LHCN-M2 (cell line): ENCODE results near the gene TECTA. TPM values are rescaled to one million over a fixed set of nuclear protein-coding genes. Genes with fewer than 3 reads are reported as not detected.
"Not testable (repeated sequence)": the region's sequence is repeated elsewhere in the genome, so short reads cannot be mapped to it uniquely, and the experiment has no call there.

Experiments
- DNase-seq: peaks from one replicate; pipeline ENCODE4 v3.0.0-alpha.2; 2012; ENCODE audit warnings: low read depth
- total RNA-seq: library from RNA; depleted of rRNA; stranded (reverse); fragments of >200 nt; gene quantifications from 2 replicates; pipeline ENCODE4 v1.2.3, GENCODE V29; 2014

TECTA gene
- total RNA-seq, 1 experiment from 2014 or later = 0.40 TPM

GRCh38 chr11:121090145-121090721 is 10.8 kb upstream of the TECTA start:
- no peak for DNase-seq

DNA sequence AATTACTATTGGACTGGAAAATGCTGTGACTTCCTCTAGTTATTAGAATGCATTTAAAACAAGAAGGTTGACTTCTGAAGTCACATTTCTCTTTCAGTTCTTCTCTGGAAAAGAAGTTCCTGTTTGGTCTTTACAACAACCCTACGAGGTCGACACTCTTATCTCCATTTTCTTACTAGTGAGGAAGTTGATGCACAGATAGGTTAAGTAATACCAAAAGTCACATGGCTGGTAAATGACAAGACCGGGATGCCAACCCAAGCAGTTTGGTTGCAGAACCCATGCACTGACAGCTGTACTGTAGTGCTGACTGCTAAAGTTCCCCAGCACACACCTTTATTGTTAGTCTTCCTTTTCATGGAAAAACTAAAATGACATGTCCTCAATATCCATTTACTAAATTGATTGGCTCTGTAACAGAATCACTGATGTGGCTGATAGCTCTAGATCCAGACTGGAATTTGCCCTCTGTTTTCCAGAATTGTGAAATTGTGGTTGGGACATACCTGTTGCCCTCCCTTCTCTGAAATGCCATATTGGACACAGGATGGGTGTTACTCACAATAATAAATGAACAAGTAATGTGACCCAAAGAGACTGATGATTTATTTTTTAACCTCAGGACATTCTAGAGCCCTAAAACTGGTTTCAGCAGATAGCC is 9.4 kb upstream of the TECTA start:
- DNase-seq = no peak

DNA sequence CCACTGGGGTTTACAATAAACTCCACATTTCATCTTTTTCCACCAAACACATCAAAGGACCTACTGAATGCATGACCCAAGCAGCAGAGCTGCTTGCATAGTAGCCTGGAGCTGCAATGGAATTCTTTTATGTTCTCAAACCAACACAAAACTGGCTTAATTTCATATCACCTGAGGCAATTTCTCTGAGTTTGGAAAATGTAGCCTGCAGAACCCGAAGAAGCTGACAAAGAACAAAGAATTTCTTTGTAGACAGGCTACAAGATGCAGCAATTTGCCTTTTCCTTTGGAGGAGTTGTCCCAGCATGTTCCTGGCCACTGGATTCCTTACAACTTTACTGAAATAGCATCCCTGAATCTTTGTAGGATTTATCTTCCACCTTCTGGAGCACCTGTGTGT is 5.5 kb upstream of the TECTA start:
- DNase-seq = no peak

GRCh38 chr11:121099364-121099763 is 1.7 kb upstream of the TECTA start:
- DNase-seq = no peak

GRCh38 chr11:121099885-121100284 is 1.2 kb upstream of the TECTA start:
- DNase-seq = peak; percentile 31

DNA sequence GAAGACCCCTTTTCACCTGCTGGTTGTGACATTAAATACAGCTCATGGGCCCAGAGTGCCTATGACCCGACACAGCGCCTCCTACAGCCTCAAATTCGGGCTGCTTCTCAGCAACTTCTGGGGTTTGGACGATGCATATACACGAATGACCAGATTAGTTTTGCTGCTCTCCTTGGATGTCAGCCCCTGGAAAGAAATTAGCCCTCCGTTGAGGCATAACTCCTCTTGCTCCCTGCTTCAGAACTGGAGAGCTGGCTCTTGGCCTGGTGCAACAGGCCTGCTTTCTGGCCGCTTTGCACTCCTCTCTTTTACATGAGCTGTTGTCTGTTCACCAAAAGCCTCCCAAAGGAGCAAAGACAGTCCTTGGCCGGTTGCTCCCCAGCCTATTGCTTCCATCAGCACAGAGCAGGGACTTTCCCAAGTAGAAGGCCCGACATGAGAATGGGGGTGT is 3.3 kb downstream of the TECTA start:
- no peak for DNase-seq

DNA sequence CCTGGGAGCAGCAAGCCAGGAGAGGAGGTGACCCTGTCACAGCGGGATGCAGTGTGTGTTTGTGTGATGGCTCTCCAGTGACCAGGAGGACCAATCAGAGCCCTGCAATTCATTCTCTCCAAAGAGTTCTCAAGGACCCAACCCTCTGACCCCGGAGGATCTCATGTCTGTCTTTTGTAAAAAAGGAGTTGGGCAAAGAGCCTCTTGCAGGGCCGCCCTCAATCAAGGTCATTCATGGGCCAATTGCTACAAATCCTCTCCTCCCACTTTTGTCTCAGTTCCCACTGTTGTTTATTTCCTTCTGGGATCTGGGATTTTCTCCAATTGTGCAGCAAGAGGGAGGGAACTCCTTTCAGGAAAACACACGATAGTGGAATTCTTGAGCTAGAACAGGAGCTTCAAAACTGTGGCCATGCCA is 4.0 kb downstream of the TECTA start:
- no peak for DNase-seq

DNA sequence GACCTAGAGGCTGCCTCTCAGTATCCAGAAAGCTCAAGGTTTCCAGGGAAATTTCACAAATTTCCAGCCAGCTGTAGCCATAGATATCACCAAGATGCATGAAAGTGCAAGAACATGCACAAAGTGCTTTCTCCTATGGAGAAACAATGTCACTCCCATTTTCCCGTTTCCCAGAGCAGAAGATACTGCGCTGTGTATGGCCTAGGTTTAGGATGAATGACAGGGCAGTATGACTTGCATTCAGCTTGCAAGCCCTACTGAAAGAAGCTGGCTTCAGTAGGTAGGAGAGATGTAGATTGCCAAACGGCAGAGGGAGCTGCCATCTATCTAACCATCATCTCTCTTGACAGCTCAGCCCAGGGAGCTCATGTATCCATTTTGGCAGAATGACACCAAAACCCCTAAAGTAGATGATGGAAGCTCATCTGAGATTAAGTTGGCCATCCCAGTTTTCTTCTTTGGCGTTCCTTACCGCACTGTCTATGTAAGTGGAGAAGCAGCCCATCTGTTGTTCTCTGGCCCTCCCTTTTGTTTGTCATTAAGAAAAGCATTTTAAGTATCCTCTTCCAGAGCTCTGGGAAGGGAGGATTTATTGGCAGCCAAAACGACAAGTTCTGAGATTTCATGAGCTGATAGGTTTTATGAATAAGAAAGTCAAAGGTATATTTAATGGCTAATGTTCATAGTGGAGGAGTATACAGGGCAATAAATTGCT is 4.6 kb downstream of the TECTA start:
- no peak for DNase-seq

DNA sequence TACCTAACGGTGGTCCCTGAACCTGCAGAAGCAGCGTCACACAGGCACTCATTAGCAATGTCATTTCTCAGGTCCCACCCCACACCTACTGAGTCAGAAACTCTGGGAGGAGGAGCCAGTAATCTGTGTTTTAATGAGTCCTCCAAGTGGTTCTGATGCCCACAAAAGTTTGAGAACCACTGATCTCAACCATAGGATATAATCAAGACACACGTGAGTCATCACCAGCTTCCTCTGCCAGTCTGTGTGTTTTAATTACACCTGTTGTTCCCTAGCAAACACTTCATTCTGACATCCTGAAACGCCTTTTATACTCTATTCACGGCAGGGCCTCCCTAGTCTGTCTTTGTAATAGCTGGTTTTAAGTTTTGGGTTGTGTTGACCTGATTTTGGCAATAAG is 5.8 kb downstream of the TECTA start:
- peak; percentile 29 for DNase-seq

DNA sequence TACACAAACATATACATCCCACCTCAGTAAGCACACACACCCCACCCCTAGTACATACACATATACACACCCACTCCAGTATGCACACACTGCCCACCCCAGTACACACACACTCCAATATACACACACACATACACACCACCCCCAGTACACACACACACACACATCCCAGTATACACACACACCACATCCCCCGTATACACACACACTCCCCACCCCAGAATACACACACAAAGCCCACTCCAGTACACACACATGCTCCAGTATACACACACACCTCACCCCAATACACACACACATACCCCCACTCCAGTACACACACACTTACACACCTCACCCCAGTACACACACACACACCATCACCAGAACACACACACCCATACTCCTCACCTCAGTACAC is 7.4 kb downstream of the TECTA start:
- no peak for DNase-seq

DNA sequence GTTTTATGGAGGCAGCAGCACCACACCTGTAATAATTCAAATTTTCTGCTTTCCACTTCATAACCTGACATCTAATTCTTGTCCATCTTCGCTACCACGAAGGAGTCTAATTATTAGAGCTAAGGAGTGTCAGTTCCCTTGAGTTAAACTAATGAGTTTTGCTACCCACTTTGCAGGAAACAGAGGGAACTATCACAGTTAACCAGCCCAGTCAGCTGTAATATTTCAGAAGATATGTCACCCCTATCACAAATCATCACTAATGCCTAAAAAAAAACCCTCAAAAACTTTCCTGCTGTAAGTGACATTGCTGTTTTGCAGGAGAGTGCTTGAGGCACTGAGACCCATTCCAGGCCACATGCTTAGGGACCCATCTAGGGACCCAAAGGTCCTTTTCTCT is 8.4 kb downstream of the TECTA start:
- no peak for DNase-seq

DNA sequence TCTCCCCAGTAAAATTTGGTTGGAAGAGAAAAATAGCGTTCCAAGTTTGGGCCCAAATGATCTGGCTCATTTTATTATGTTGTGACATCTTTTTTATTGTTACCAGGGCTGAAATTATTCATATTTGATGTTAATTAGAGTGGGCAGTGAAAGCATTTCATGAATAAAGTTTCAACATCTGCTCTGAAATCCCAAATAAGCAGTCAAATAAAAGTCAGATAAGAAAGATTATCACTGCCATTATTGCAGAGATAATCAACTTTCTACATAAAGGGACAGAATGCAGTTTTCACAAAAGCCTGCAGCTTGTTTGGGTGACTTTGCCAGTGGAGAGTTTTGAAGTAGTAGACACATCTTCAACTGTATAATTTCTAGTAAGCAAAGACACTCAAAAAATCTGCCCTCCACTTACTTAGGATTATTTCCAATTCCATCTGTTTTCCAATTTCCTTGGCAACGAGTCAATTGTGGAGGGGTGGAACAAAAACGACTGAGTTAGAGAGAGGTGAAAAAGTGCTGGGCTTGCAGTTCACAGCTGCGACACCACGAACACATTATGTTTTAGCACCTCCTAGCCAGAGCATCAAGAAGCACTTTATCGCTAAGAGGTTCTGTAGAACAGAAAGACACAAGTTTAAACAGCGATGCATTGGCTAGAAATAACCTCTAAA is 9.0 kb downstream of the TECTA start:
- no peak for DNase-seq

DNA sequence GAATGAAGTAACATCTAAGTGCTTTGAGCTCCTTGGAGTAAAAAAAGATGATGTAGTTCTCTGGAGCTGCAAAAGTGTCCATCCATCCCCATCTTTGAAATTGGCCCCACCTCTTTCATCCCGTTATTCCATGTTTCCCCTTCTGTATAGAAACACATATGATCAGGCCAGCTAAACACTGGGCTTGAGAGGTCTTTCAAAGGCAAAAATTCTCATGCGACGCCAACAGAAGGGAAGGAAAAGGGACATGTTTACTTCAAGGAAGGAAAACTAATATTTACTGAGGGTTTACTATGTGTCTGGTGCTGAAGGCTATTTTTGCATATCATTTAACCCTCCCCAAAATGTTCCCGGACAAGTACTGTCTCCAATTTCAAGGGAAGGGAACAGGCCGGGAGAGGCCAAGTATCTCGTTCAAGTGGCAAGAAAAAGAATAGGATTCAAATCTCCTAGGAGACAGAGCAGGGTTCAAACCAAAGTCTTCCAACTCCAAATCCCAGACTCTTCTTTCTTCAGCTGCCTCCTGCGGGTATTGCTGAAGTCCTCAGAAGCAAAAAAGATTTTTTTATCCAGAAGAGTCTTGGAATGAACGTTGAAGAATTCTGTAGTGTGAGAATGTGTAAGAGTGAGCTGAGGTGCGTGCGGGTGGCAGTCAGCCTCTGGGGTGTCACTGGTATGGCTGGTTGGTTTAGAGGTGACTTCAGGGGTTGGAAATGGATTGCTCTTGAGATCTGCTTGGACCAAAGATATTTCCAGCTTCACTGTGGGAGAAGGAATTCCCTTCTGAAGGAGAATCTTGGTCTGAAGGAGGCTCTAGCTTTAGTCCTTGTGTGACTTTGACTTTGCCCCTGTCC is 10.1 kb downstream of the TECTA start:
- DNase-seq = no peak

DNA sequence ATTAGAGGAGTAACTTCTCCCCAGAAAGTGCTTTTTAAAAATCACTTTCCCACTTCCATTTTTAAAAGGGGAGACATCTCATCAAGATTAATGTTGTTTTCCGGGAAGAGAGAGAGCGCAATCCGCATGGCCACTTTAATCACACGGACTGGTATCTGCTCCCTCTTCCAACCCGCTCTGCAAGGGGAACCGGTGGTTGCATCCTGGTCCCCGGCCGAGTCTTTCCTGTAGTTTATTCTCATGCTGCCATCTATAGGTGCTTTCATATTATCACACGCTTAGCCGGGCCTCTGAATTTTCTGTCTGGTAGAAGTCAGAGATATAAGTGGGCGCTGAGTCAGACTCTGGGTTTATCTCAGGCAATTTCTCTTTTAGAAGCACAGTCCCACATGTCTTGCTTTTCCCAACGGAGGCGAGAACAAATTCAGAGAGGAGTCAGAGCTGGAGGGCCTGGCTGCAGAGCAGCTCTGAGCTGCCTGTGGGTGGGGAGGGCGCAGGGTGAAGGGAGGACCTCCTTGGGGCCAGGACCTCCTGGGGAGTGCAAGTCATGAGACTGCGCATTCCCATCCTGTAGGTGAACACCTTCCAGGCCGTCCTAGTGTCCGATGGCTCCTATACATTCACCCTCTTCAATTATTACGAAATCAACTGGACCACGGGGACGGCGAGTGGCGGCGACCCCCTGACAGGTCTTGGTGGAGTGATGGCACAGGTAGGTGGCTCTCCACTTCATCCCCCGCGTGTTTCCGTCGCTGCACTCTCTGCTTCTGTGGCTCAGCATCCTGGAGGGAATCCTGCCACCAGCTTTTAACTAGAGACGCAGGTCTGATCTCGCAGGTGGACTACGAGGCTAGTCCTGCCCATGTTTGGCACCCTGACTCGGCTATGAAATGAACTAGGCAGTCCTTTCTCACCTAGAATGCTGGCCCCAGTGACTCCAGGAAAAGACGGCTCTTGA is 11.7 kb downstream of the TECTA start:
- DNase-seq = peak; percentile 80

- no peak for DNase-seq
These were observed 12.6 kb downstream of the TECTA start for GRCh38 chr11:121113611-121114010.

DNA sequence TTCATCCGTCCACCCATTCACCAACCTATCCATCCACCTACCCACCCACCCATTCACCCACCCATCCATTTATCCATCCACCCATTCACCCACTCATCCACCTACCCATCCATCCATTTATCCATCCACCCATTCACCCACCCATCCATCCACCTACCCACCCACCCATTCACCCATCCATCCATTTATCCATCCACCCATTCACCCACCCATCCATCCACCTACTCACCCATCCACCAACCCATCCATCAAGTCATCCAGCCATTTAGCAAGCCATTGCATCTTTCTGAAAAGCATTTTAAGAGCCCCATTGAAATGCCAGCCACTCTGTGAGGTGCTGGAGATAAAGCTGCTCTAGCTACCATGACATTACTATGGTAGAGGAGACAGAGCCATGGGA is 14.0 kb downstream of the TECTA start:
- not testable (repeated sequence) for DNase-seq

DNA sequence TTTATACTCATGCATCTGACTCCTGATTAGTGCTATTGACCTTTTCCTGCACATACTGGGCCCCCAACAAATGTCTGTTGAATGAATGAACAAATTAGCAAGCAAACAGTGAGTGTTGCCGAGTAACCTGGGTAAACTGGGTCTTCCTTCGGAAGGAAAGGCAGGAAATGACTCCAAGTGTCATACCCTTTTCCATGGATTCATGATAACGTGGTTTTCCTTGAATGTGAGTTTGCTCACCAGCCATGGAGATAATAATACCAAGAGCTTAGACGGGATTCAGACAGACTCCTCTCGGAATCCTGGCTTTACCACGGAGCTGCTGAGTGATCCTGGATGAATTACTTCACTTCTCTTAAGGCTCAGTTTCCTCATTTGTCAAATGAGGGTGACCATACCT is 16.7 kb downstream of the TECTA start:
- DNase-seq = no peak

DNA sequence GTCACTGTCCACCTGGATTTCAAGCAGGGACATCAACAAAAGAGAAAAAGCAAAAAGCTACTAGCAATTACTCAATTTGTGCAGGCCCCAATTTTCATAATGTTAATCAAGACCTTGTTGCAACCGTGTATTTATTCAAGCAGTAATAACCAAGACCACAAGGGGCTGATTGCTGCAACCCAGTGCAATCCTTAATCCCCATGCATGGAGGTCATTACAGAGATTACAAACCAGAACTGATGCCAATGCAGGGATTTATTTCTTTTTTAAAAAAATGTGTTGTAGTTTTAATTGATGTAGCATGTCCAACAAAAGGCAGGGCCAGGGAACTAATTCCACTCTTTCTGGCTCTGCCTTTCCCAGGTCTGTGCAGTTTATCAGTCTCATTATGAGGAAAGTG is 18.4 kb downstream of the TECTA start:
- no peak for DNase-seq

- DNase-seq = no peak
These were observed 21.3 kb downstream of the TECTA start for GRCh38 chr11:121122328-121122727.

DNA sequence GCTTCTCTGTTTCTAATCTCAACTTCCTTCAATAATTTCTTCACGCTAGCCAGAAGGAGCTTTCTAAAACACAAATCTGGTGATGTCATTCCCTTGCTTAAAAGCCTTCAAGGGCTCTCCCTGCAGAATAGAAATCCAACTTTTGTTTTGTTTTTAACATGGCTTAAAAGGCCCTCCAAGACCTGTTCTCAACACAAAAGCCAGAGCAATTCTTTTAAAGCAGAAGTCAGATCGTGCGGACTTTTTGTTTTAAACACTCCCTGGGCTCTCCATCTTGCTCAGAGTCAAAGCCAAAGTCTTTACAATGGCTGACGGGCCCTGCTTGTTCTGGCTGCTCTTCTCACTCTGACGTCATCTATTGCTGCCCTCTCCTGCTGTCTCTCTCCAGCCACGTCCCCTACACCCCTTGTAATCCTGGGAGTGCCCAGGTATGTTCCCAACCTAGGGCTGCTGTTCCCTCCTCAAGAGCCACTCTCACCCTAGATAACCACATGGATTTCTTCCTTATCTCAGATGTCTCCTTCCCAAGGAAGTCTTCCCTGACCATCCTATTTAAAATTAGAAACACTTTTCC is 22.5 kb downstream of the TECTA start:
- no peak for DNase-seq
